ENCODE measurements around the gene YPEL5.
A peak's percentile ranks its signal among the peaks of the same experiment; 100 is the strongest.

YPEL5 gene

GRCh38 chr2:30208453-30208852 lies 61.6 kb downstream of the YPEL5 start:
- peak; percentile 82 for DNase-seq

- no peak for DNase-seq
Observed at GRCh38 chr2:30209227-30209626, 62.4 kb downstream of the YPEL5 start.

Data from eye (tissue), 1 donor.